GM12878 (cell line): ENCODE data around the gene FAM107A. TPM values are rescaled to one million over a fixed set of nuclear protein-coding genes. Genes with fewer than 3 reads are reported as not detected.

Experiments
- ATAC-seq: fragments of 200-7000 bp; cut with Tn5 transposase; 3 replicates; pipeline ENCODE4 v1.9.1; 2020; ENCODE audit warnings: mild to moderate bottlenecking, moderate library complexity
- BruUV-seq: library from RNA; stranded (reverse); fragments of 400-500 nt; replicated peaks from 2 replicates; lab custom pipeline; 2021; lab: Mats Ljungman, UMichigan
- CTCF ChIA-PET: fragments of 300-600 bp; sonication (Branson Sonifier 250); formaldehyde crosslinking; extraction: SDS; loops from one replicate; lab custom pipeline; 2021; ENCODE audit warnings: inconsistent platforms; lab: Yijun Ruan, JAX
- POLR2A ChIA-PET: fragments of 350-600 bp; formaldehyde crosslinking; extraction: SDS; loops from one replicate; lab custom pipeline; 2021; ENCODE audit warnings: inconsistent platforms; lab: Charles Lee
- RAD21 ChIA-PET: fragments of 300-600 bp; sonication (Branson Sonifier 250); formaldehyde crosslinking; loops from one replicate; lab custom pipeline; 2023; ENCODE audit warnings: antibody characterized with exemption; ENCODE audit not compliant: unreplicated experiment; lab: Charles Lee
- SMC1A ChIA-PET: fragments of 300-600 bp; sonication (Branson Sonifier 250); formaldehyde crosslinking; loops from one replicate; lab custom pipeline; 2023; ENCODE audit not compliant: unreplicated experiment, uncharacterized antibody; lab: Charles Lee
- DNase-seq: peaks from one replicate; pipeline ENCODE4 v3.0.0-alpha.2; 2011; ENCODE audit warnings: low read depth, low spot score
- FAIRE-seq: peaks from 3 replicates; lab custom pipeline; 2011; peaks lifted over from hg19 to GRCh38; lab: Jason Lieb, UNC
- H2AFZ ChIP-seq: 2 replicates; pipeline ENCODE4 v1.6.0; 2011; ENCODE audit warnings: low read depth, low read length, control low read depth; ENCODE audit not compliant: control insufficient read depth
- H3K27ac ChIP-seq: 2 replicates; pipeline ENCODE4 v1.5.1; 2011; ENCODE audit warnings: control low read depth; ENCODE audit not compliant: control insufficient read depth, insufficient read depth
- H3K27me3 ChIP-seq, 2 experiments: replicated peaks in 1 of 2; 2 replicates each; pipeline versions ENCODE4 v1.6.0 to v1.6.1; 2011; ENCODE audit warnings: low read length in 1 of 2; ENCODE audit not compliant: control insufficient read depth in 2 of 2, insufficient read depth in 2 of 2
- H3K36me3 ChIP-seq, 2 experiments: 2 replicates each; pipeline ENCODE4 v1.5.1; 2011; ENCODE audit warnings: low read length in 1 of 2; ENCODE audit not compliant: control insufficient read depth in 2 of 2, insufficient read depth in 2 of 2
- H3K4me1 ChIP-seq: 2 replicates; pipeline ENCODE4 v1.6.1; 2011; ENCODE audit warnings: mild to moderate bottlenecking, low read length, moderate library complexity, mixed read lengths; ENCODE audit not compliant: control insufficient read depth, insufficient read depth
- H3K4me2 ChIP-seq: 2 replicates; pipeline ENCODE4 v1.6.0; 2011; ENCODE audit warnings: control low read depth; ENCODE audit not compliant: control insufficient read depth, insufficient read depth
- H3K4me3 ChIP-seq: fragments of 200-600 bp; sonication (generic); 2 replicates; pipeline ENCODE4 v1.5.1; 2016
- H3K79me2 ChIP-seq: 2 replicates; pipeline ENCODE4 v1.6.0; 2011; ENCODE audit warnings: low read length; ENCODE audit not compliant: control insufficient read depth, insufficient read depth
- H3K9ac ChIP-seq: 2 replicates; pipeline ENCODE4 v1.8.0; 2011; ENCODE audit warnings: low read length, control low read depth, mixed read lengths; ENCODE audit not compliant: control insufficient read depth, insufficient read depth
- H3K9me3 ChIP-seq: replicated peaks from 3 replicates; pipeline ENCODE4 v1.5.1; 2011; ENCODE audit warnings: mild to moderate bottlenecking, low read length; ENCODE audit not compliant: control insufficient read depth, insufficient read depth
- H4K20me1 ChIP-seq: 2 replicates; pipeline ENCODE4 v1.6.0; 2011; ENCODE audit not compliant: control insufficient read depth, insufficient read depth
- ATF2 ChIP-seq: IDR thresholded peaks from 2 replicates; pipeline ENCODE4 v1.6.1; 2012; ENCODE audit warnings: low read length, inconsistent platforms
- CEBPZ ChIP-seq: fragments of 150-350 bp; IDR thresholded peaks from 2 replicates; pipeline ENCODE4 v1.6.1; 2016; ENCODE audit warnings: low read depth, low read length
- CREB1 ChIP-seq: IDR thresholded peaks from 2 replicates; pipeline ENCODE4 v1.6.1; 2012; ENCODE audit warnings: low read depth, mild to moderate bottlenecking, inconsistent platforms
- GATAD2B ChIP-seq: fragments of 450-650 bp; conservative IDR thresholded peaks from 2 replicates; pipeline ENCODE4 v1.6.1; 2017; ENCODE audit warnings: low read depth, mild to moderate bottlenecking, moderate library complexity
- KDM1A ChIP-seq: fragments of 200-600 bp; sonication (generic); IDR thresholded peaks from 2 replicates; pipeline ENCODE4 v1.6.1; 2016; ENCODE audit warnings: borderline replicate concordance
- MAX ChIP-seq: IDR thresholded peaks from 2 replicates; pipeline ENCODE4 v1.6.1; 2012; ENCODE audit warnings: low read depth, low read length, improper control_type of control experiment
- MLLT1 ChIP-seq: fragments of 450-650 bp; IDR thresholded peaks from 2 replicates; pipeline ENCODE4 v1.6.1; 2016; ENCODE audit warnings: mild to moderate bottlenecking
- NR2C1 ChIP-seq: fragments of 450-650 bp; IDR thresholded peaks from 2 replicates; pipeline ENCODE4 v1.6.1; 2017; ENCODE audit warnings: antibody characterized with exemption, mild to moderate bottlenecking, moderate library complexity
- NR2F1 ChIP-seq: fragments of 450-650 bp; conservative IDR thresholded peaks from 2 replicates; pipeline ENCODE4 v1.6.1; 2017; ENCODE audit warnings: mild to moderate bottlenecking
- RCOR1 ChIP-seq: conservative IDR thresholded peaks from 2 replicates; pipeline ENCODE4 v1.6.1; 2012; ENCODE audit warnings: low read depth, low read length, improper control_type of control experiment
- SMAD5 ChIP-seq: IDR thresholded peaks from 2 replicates; pipeline ENCODE4 v1.6.1; 2016; ENCODE audit warnings: antibody characterized with exemption, low read depth
- SUPT20H ChIP-seq: IDR thresholded peaks from 2 replicates; pipeline ENCODE4 v1.6.1; 2011; ENCODE audit warnings: low read depth, mild to moderate bottlenecking, low read length, moderate library complexity, borderline replicate concordance; ENCODE audit not compliant: control insufficient read depth
- YBX1 ChIP-seq: fragments of 450-650 bp; IDR thresholded peaks from 2 replicates; pipeline ENCODE4 v1.6.1; 2016; ENCODE audit warnings: antibody characterized with exemption
- ZNF207 ChIP-seq: fragments of 450-650 bp; IDR thresholded peaks from 2 replicates; pipeline ENCODE4 v1.6.1; 2014; ENCODE audit warnings: antibody characterized with exemption, mild to moderate bottlenecking, borderline replicate concordance
- WGBS: methylation state at CpG from one replicate; pipeline ENCODE4 v1.1.6; 2016; ENCODE audit warnings: low lambda C conversion rate; ENCODE audit not compliant: insufficient replicate concordance, insufficient coverage; ENCODE audit errors: missing lambda C conversion rate; 5-methylcytosine and 5-hydroxymethylcytosine counted together
- in situ Hi-C: fragments of 300-500 bp; cut with MboI; formaldehyde crosslinking; loops from 9 replicates; pipeline ENCODE4 v1.14.3; 2018; ENCODE audit warnings: mixed read lengths
- intact Hi-C: fragments of 100-400 bp; cut with micrococcal nuclease; formaldehyde crosslinking; loops from one replicate; pipeline ENCODE4 v1.14.2; 2022; ENCODE audit not compliant: unreplicated experiment
- polyA plus RNA-seq, 11 experiments: library from polyadenylated mRNA; depleted of rRNA in 4 of 11; unstranded in 6 of 11; stranded (reverse) in 5 of 11; fragments of >200 nt; fragmentation: Nextera tagmentation in 4 of 11; fragmentation: Illumina TruSeq in 1 of 11; extraction: Ambion mirVana in 4 of 11; extraction: Trizol in 1 of 11; gene quantifications; 1 replicate in 1 of 11; 2 replicates in 10 of 11; pipeline versions ENCODE4 v1.2.1 to v1.2.3, GENCODE V29; 2011 to 2016; ENCODE audit warnings: inconsistent platforms in 2 of 11, missing spikeins in 2 of 11, low read depth in 1 of 11
- total RNA-seq, 4 experiments: library from RNA; depleted of rRNA in 3 of 4; stranded (reverse); fragments of >200 nt in 3 of 4; fragmentation: Illumina TruSeq in 1 of 4; extraction: Trizol in 1 of 4; gene quantifications; 2 replicates each; pipeline versions ENCODE4 v1.2.1 to v1.2.3, GENCODE V29; 2013 to 2021

FAM107A gene
- total and polyA plus RNA-seq, 10 of the 15 experiments (the other 5 are each of a cell fraction or from before 2014, with no cell fraction given): not detected

GRCh38 chr3:58576716-58577115 lies 475 bp downstream of the FAM107A start (continued):
- TF ChIP-seq MLLT1 (no peak), NR2C1 (no peak)

- Histone ChIP-seq H3K4me3 (no peak overlapping the region), H3K9me3 (no peaks in the 10 kb centered on the region), H3K27ac (no peak overlapping the region), H3K4me1 (no peaks in the 10 kb centered on the region), H3K27me3 (no peaks in the 10 kb centered on the region), H3K36me3 (no peaks in the 10 kb centered on the region), H3K4me2 (no peak overlapping the region), H2AFZ (no peak overlapping the region), H4K20me1 (no peaks in the 10 kb centered on the region), H3K79me2 (no peaks in the 10 kb centered on the region), H3K9ac (no peak overlapping the region)
- CTCF ChIA-PET: interaction anchor here (1.4 kb wide), 1 partner anchor 56 kb away, joined by 4 read pairs; no protein-coding TSS in a partner anchor
- 7% methylated on average over 8 of the region's 8 CpGs for WGBS
- BruUV-seq: no TSS peak
- no peak for TF ChIP-seq KDM1A
- TF ChIP-seq SMAD5: no peak
- no peak for TF ChIP-seq ZNF207
- TF ChIP-seq ATF2: no peak
- no peak for TF ChIP-seq YBX1
- no peak for TF ChIP-seq CREB1
- TF ChIP-seq CEBPZ: no peak
- TF ChIP-seq GATAD2B: no peak
- TF ChIP-seq RCOR1: no peak
- TF ChIP-seq MAX: no peak
- no peak for TF ChIP-seq NR2F1
- no peak for TF ChIP-seq SUPT20H
- POLR2A ChIA-PET: no interaction called here
- in situ Hi-C loops: no loop called here
- intact Hi-C loops: no loop called here
- no peak for DNase-seq
- FAIRE-seq: no peak
- RAD21 ChIA-PET: no interaction called here
- no peak for ATAC-seq
- SMC1A ChIA-PET: no interaction called here
These were observed 1.1 kb downstream of the FAM107A start for GRCh38 chr3:58575971-58576652.
